Body of pancreas (tissue), 4 donors: ENCODE results near the gene SSC4D.

Source experiments
- POLR2A ChIP-seq, 3 donors: fragments of 450-650 bp; IDR thresholded peaks; one replicate each; pipeline ENCODE4 v1.6.1; 2016; ENCODE audit warnings: antibody characterized with exemption in 3 of 3, mild to moderate bottlenecking in 2 of 3
- TF ChIP-seq, protein P1 (sequence below), 7 experiments: fragments of 450-650 bp in 4 of 7; fragments of 200-600 bp in 3 of 7; sonication (generic) in 3 of 7; IDR thresholded peaks; one replicate each; pipeline ENCODE4 v1.5.1; 2016 to 2019; ENCODE audit warnings: antibody characterized with exemption in 7 of 7

DNA sequence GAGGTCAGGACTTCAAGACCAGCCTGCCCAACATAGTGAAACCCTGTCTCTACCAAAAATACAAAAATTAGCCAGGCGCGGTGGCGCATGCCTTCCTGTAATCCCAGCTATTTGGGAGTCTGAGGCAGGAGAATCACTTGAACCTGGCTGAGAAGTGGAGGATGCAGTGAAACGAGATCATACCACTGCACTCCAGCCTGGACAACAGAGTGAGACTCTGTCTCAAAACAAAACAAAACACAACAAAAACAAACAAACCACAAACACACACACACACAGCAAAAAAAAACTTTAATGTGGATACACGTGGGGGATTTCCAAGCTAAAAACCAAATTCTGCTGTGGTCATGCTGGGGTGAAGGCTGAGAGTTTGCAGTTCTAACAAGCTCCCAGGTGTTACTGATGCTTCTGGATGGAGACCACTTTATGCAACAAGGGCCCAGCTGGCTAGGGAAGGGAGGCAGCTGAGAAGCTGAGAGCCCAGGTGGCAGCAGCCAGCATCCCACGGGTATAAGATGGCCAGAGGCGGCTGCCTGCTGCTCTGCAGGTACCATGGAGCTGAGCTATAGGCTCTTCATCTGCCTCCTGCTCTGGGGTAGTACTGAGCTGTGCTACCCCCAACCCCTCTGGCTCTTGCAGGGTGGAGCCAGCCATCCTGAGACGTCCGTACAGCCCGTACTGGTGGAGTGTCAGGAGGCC is 15.1 kb upstream of the SSC4D start, which contains the start of gene ZP3:
- TF ChIP-seq, protein P1, sequence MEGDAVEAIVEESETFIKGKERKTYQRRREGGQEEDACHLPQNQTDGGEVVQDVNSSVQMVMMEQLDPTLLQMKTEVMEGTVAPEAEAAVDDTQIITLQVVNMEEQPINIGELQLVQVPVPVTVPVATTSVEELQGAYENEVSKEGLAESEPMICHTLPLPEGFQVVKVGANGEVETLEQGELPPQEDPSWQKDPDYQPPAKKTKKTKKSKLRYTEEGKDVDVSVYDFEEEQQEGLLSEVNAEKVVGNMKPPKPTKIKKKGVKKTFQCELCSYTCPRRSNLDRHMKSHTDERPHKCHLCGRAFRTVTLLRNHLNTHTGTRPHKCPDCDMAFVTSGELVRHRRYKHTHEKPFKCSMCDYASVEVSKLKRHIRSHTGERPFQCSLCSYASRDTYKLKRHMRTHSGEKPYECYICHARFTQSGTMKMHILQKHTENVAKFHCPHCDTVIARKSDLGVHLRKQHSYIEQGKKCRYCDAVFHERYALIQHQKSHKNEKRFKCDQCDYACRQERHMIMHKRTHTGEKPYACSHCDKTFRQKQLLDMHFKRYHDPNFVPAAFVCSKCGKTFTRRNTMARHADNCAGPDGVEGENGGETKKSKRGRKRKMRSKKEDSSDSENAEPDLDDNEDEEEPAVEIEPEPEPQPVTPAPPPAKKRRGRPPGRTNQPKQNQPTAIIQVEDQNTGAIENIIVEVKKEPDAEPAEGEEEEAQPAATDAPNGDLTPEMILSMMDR (IDR thresholded peaks at IDR 0.05), result no peak
- no peak for TF ChIP-seq POLR2A (IDR thresholded peaks at IDR 0.05)
